ENCODE data around the gene ANKRD23. TPM values are rescaled to one million over a fixed set of nuclear protein-coding genes. Genes with fewer than 3 reads are reported as not detected.
"Not testable (repeated sequence)": the region's sequence is repeated elsewhere in the genome, so short reads cannot be mapped to it uniquely, and the experiment has no call there.

Gene ANKRD23
- total RNA-seq, 1 experiment from 2014 or later: 0.84 TPM

- peak; percentile 28 for DNase-seq (ENCODE audit: low read depth)
Observed at GRCh38 chr2:96816836-96817702, 26.8 kb downstream of the ANKRD23 start.

DNA sequence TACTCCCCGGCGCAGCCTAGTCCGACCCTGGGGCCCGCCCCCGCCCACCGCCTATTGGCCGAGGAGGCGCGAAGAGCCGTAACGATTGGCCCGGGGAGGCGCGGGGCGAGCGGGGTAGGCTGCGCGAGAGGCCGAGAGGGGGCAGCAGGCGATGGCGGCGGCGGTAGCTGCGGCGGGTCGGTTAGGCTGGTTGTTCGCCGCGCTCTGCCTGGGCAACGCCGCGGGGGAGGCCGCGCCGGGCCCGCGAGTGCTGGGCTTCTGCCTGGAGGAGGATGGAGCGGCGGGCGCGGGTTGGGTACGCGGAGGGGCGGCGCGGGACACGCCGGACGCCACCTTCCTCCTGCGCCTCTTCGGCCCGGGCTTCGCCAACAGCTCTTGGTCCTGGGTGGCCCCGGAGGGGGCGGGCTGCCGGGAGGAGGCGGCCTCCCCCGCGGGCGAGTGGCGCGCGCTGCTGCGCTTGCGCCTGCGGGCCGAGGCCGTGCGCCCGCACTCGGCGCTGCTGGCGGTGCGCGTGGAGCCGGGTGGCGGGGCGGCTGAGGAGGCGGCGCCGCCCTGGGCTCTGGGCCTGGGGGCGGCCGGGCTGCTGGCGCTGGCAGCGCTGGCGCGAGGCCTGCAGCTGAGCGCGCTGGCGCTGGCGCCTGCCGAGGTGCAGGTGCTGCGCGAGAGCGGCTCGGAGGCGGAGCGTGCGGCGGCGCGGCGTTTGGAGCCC is 27.5 kb downstream of the ANKRD23 start, which contains the start of gene CNNM3:
CNNM3 (plus strand) TSS at position 142 of the 709 bp plus-strand sequence; CDS start at position 152, 10 bp downstream.
- DNase-seq (ENCODE audit: low read depth): peak; percentile 91

- peak; percentile 31 for DNase-seq (ENCODE audit: low read depth)
Observed at GRCh38 chr2:96815326-96816126, 28.3 kb downstream of the ANKRD23 start.

DNA sequence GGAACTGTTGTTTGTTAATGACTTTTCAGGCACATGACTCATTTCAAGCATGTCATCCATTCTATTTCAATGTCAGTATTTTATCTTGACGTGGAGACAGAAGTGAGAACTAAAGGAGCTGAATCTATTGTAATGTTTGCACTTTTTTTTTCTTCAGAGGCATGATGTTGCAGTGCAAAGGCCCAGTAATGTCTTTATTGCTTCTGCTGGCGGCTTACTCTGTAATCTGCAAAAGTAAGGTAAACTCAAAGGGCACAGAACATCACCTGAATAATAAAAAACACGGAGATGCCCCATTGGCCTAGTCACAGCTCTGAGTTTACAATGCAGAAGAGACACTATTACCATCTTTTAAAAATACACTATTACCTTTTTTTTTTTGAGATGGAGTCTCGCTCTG is 30.2 kb downstream of the ANKRD23 start:
- no peak for DNase-seq (ENCODE audit: low read depth)

DNA sequence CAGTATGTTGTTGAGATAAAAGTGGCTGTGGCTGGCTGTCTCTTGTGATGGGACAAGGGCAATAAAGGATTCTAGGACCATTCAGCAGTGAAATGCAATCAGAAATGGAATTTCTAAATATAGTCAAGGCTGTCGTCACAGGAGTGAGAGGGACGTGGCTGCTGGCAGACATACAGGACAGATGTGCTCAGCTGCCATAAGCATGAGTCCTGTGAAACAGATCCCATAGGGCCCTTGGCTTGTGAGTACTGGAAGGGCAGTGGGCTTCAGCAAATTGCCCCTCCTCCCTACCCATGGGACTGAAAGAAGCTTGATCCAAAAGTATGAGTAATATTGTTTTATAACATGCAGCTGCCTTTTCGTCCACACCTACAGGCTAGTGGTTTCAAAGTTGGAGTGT is 31.9 kb downstream of the ANKRD23 start:
- DNase-seq (ENCODE audit: low read depth): no peak

GRCh38 chr2:96810783-96811192 is 33.0 kb downstream of the ANKRD23 start:
- DNase-seq (ENCODE audit: low read depth): no peak

GRCh38 chr2:96809951-96810782 is 33.7 kb downstream of the ANKRD23 start:
- DNase-seq (ENCODE audit: low read depth): no peak

GRCh38 chr2:96809216-96809882 is 34.5 kb downstream of the ANKRD23 start:
- DNase-seq (ENCODE audit: low read depth): no peak

DNA sequence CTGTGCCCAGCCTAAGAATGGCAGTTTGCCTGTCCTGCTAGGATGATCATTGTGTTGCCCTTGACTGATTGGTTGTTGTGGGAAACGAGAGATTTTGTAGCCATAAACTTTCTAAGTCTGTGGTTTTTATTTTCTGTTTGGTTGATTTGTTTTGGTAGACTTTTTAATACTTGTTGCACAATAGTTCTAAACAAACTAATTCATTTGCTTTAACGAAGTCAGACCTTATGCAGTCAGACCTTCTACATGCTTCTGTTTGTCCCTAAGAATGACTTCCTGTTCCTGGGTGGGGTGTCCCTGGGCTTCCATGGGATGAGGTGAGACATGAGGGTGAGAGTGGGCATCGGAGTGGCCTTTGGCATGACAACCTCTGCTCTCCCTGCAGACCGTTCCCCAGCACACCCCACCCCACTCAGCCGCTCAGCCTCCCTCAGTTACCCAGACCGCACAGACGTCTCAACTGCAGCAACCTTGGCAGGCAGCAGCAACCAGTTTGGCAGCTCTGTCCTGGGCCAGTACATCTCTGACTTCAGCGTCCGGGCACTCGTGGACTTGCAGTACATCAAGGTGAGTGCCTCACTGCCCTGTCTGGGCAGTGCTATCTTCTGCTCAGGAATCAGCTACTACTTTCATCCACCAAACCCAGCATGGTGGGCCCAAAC is 35.5 kb downstream of the ANKRD23 start:
- no peak for DNase-seq (ENCODE audit: low read depth)

DNA sequence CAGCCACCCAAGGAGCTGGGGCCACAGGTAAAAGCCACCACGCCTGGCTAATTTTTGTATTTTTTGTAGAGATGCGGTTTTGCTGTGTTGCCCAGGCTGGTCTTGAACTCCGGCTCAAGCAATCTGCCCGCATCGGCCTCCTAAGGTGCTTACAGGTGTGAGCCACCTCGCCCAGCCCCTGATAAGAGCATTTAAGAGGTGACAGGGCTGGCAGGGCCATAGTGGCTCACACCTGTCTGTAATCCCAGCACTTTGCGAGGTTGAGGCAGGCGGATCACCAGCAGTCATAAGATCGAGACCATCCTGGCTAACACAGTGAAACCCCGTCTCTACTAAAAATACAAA is 36.7 kb downstream of the ANKRD23 start:
- DNase-seq (ENCODE audit: low read depth): no peak

GRCh38 chr2:96806468-96807126 is 37.2 kb downstream of the ANKRD23 start:
- DNase-seq (ENCODE audit: low read depth): peak; percentile 44

GRCh38 chr2:96805946-96806345 is 37.9 kb downstream of the ANKRD23 start:
- not testable (repeated sequence) for DNase-seq (ENCODE audit: low read depth)

GRCh38 chr2:96804986-96805385 is 38.8 kb downstream of the ANKRD23 start:
- DNase-seq (ENCODE audit: low read depth): no peak

DNA sequence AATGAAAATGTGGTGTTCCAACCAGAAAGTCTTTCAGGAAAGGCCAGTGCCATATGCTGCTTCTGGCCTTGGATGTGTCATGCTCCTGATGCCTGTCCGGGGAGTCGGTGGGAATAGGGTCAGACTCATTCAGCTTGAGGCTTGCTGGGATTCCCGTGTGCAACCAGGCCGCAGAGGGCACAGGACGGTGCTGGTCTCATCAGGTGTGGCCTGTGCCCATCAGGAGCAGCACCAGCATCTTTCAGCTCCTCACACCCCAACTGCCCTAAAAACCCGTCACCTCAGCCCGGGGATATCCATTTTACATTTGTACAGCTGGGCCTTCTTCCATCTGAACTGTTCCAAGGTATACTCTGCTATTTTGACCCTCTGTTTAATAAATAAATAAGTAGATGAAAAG is 41.1 kb downstream of the ANKRD23 start:
- no peak for DNase-seq (ENCODE audit: low read depth)

GRCh38 chr2:96801786-96802595 is 41.8 kb downstream of the ANKRD23 start:
- DNase-seq (ENCODE audit: low read depth): no peak

DNA sequence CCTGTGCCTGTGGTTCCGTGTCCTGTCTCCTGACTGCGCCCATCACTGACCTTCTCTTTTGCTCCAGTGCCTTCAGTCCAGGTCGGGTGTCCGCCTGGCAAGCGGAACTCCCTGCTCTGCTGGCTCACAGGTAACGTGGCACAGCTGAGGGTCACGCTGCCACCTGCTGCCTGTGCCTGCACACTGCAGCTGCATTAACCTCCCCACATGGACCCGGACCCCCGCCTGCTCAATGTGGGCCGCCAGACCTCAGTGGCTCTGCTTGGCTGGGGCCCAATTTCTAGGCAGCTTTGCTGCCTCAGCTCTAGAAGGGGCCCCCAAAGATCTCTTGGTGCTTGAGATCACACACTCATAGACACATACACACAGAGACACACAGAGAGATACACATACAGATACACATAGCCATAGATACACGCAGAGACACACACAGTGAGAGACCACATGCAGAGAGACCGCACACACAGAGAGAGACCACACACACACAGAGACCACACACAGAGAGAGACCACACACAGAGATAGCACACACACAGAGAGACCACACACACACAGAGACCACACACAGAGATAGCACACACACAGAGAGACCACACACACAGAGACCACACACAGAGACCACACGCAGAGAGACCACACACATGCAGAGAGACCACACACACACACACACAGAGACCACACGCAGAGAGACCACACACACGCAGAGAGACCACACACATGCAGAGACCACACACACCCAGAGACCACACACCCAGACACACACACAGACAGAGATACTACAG is 42.6 kb downstream of the ANKRD23 start:
- peak; percentile 36 for DNase-seq (ENCODE audit: low read depth)

DNA sequence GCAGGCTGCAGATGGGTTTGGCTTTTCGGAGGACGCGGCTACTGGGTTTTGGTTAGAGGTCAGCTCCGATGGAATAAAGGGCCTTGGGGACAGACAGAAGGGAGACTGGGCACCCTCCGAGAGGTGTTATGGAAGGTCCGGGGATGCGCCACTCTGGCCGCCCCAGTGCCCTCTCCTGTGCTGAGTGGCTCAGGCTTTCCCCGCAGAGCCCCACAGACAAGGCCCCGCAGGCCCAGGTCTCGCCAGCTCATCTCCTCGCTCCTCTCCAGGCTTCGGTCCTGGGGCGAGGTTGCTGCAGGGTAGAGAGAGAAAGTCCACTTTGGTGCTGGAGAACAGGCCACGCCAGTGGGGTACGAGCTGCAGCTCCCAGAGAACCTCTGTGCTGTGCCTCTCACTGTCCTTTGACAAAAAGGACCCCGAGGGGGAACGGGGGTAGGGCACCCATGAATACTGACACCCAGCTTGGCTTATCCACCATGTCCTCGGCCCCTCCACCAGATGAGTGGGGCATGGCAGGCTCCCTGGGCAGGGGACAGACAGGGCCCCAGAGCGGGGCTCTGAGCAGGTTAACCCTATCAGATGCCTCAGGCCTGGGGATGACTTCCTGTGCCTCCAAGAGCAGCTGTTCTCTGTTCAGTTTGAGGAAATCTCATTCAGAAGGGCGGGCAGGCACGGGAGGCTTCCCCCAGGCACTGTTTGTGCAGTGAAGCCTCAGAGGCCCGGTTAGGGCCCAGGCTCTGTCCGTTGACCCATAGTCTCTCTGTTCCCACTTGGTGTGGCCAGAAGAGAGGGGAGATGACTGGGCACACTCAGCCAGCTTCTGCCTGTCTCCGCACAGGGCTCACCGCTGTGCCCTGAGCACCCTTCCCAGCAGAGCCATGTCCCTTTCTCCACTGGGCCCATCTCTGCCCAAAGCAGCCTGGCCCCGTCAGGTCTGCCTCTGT is 43.5 kb downstream of the ANKRD23 start:
- DNase-seq (ENCODE audit: low read depth): no peak

Data from RPMI7951 (cell line).